BE2C (cell line): ENCODE measurements around the gene MAN2A2.

ENCODE experiments used
- DNase-seq: peaks from one replicate; pipeline ENCODE4 v3.0.0-alpha.2; 2020
- H3K27me3 ChIP-seq: fragments of 250-450 bp; sonication (Bioruptor Pico); 2 replicates; pipeline ENCODE4 v1.5.1; 2020; ENCODE audit warnings: mild to moderate bottlenecking
- H3K36me3 ChIP-seq: fragments of 250-450 bp; sonication (Bioruptor Pico); 2 replicates; pipeline ENCODE4 v1.5.1; 2020; ENCODE audit warnings: mild to moderate bottlenecking
- H3K4me1 ChIP-seq: fragments of 250-450 bp; sonication (Bioruptor Pico); 2 replicates; pipeline ENCODE4 v1.5.1; 2020
- H3K4me3 ChIP-seq: 2 replicates; pipeline ENCODE4 v1.5.1; 2011; ENCODE audit warnings: low read depth, low read length
- H3K9me3 ChIP-seq: fragments of 250-450 bp; sonication (Bioruptor Pico); 2 replicates; pipeline ENCODE4 v1.5.1; 2020
- TF ChIP-seq, protein P1 (sequence below): IDR thresholded peaks from 2 replicates; pipeline ENCODE4 v1.5.1; 2012; ENCODE audit warnings: mild to moderate bottlenecking, low read depth, low read length

The MAN2A2 gene

DNA sequence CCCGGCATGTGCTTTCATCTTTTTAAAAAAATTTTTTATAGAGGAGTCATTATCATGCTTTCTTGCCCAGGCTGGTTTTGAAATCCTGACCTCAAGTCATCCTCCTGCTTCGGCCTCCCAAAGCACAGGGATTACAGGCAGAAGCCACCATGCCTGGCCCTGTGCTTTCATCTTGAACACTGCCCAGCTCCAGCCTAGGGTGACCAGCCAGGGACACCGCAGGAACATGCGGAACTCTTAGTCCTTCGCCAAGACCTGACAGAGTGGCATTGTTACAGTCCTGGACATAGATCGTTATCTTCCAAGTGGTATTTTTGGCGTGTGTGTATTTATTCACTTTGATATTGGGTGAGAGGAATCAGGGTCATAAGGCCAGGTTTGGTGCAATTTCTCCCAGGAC is 42.7 kb upstream of the MAN2A2 start:
- H3K9me3 ChIP-seq, result no peaks in the 10 kb centered on the region
- no peaks in the 10 kb centered on the region for H3K4me1 ChIP-seq
- DNase-seq, result no peak
- H3K27me3 ChIP-seq, result no peaks in the 10 kb centered on the region
- H3K36me3 ChIP-seq, result no peaks in the 10 kb centered on the region
- TF ChIP-seq, protein P1, sequence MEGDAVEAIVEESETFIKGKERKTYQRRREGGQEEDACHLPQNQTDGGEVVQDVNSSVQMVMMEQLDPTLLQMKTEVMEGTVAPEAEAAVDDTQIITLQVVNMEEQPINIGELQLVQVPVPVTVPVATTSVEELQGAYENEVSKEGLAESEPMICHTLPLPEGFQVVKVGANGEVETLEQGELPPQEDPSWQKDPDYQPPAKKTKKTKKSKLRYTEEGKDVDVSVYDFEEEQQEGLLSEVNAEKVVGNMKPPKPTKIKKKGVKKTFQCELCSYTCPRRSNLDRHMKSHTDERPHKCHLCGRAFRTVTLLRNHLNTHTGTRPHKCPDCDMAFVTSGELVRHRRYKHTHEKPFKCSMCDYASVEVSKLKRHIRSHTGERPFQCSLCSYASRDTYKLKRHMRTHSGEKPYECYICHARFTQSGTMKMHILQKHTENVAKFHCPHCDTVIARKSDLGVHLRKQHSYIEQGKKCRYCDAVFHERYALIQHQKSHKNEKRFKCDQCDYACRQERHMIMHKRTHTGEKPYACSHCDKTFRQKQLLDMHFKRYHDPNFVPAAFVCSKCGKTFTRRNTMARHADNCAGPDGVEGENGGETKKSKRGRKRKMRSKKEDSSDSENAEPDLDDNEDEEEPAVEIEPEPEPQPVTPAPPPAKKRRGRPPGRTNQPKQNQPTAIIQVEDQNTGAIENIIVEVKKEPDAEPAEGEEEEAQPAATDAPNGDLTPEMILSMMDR, result no peak
- no peak overlapping the region for H3K4me3 ChIP-seq

DNA sequence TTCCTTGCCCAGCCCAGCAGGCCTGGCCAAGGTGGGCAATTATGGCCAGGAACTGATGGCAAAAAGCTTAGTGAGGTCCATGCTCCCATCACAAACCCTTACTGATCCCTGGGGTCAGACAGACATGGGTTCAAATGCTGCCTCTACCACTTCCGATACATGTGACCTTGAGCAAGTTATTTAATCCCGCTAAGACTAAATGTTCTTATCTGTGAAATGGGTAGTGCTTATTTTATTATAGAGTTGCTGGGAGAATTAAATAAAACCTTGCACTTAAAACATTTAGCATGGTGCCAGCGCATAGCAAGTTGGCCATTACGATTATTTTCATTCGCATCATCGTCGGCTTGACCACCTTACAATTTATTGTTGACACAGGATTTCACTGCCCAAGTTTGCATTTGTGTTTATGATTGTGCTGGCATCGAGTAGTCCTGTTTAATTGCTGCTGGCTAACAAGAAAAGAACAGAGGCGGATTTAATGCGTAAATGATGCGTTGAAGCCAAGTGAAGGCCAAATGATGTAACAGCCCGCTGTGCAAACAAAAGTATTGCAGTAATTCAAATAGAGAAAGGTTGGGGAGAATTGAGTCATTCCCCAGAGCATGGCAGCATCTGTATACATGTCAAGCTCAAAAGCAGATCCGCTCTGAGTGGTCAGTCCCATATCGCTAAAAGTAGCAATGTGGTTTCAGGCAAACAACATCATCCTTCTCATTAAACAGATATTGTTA is 42.0 kb upstream of the MAN2A2 start:
- no peaks in the 10 kb centered on the region for H3K4me1 ChIP-seq
- no peak for DNase-seq
- TF ChIP-seq, protein P1, result no peak
- H3K4me3 ChIP-seq, result no peak overlapping the region
- H3K36me3 ChIP-seq, result no peaks in the 10 kb centered on the region
- no peaks in the 10 kb centered on the region for H3K9me3 ChIP-seq
- H3K27me3 ChIP-seq, result no peaks in the 10 kb centered on the region

DNA sequence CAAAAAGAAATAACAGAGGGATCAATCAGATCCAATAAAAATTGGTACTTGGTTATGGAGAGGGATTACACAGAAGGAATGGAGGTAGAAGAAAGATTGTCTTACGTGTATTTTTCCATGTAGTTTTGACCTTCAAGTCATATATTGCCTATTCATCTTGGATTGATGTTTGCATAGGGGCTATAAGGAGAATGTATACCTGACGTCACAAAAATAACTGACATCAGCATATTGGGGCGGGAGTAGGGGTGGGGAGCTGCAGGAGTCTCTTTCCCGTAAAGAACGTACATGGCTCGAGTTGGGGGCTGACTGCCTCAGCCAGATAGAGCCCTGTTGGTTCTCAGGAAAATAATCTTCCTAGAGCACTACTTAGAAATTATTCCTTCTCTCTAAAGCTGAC is 40.6 kb upstream of the MAN2A2 start:
- no peaks in the 10 kb centered on the region for H3K27me3 ChIP-seq
- DNase-seq, result no peak
- TF ChIP-seq, protein P1, result no peak
- H3K4me3 ChIP-seq, result no peak overlapping the region
- H3K9me3 ChIP-seq, result no peaks in the 10 kb centered on the region
- no peaks in the 10 kb centered on the region for H3K4me1 ChIP-seq
- no peaks in the 10 kb centered on the region for H3K36me3 ChIP-seq

DNA sequence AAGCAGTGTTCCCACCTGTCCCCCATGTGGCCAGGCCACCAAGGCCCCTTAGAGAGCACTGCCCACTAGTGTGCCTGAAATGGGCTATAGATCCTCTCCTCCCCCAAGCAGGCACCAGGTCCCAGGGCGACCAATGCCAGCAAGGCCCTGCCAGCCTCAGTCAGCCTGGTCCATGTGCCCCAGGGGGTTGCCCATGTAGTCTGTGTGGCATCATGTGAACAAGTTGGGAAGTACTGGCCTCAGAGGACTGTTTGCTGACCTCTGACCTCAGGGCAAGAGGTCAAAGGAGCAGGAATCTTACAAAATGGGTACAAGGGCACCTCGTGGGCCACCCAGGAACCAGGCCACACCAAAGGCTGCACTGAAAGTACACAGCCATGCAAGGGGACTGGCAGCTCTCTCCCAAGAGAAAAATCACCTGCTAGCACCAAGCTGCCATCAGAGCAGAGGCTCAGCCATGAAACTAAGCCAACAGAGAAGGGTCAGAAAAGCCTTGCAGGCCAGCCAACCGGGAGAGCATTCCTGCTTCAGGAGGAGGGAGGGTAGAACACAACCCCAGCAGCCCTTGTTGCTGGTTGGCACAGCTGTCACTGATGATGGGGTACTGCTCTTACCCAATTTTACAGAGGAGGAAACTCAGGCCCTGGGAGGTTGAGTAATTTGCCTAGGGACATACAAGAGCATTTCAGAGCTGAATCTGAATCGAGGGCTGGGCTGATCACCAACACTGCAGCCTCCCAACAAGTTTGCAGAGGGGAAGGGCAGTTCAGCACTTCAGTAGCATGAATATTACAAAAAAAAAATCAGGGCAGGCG is 39.9 kb upstream of the MAN2A2 start:
- Histone ChIP-seq H3K4me1 (no peaks in the 10 kb centered on the region), H3K4me3 (no peak overlapping the region), H3K9me3 (no peaks in the 10 kb centered on the region), H3K36me3 (no peaks in the 10 kb centered on the region), H3K27me3 (no peaks in the 10 kb centered on the region)
- TF ChIP-seq, protein P1, result no peak
- DNase-seq, result no peak

DNA sequence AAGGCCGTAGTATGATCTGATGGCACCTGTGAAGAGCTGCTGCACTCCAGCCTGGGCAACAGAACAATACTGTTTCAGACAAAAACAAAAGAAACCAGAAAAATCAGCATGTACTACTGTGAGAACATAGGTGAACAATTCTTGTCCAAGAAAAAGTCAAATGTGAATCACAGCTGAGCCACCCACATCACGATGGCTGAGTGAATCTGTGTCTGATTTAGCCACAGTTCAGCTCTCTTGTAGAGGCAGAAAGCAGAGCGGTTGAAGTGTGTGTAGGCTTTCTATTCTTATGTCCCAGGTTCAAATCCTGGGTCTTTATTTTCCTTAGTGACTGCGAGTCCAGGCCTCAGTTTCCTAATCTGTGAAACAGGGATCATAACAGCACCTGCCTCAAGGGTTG is 39.1 kb upstream of the MAN2A2 start:
- TF ChIP-seq, protein P1, result no peak
- no peaks in the 10 kb centered on the region for H3K27me3 ChIP-seq
- no peak for DNase-seq
- no peaks in the 10 kb centered on the region for H3K36me3 ChIP-seq
- H3K4me3 ChIP-seq, result no peak overlapping the region
- no peaks in the 10 kb centered on the region for H3K4me1 ChIP-seq
- H3K9me3 ChIP-seq, result no peaks in the 10 kb centered on the region

DNA sequence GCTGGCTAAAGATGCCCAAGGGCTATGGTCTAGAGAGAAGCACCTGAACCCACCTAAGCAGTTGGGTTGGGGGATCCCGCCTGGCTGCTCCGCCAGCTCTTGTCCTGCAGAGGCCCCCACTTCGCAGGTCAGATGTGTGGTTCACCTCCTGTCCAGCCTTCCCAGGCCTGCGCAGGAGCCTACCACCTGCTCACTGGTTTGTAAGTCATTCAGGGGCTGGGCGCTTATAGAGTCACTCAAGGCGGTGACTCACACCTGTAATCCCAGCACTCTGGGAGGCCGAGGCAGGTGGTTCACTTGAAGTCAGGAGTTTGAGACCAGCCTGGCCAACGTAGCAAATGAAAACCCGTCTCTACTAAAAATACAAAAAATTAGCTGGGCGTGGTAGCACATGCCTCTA is 38.6 kb upstream of the MAN2A2 start:
- TF ChIP-seq, protein P1, result no peak
- no peak overlapping the region for H3K4me3 ChIP-seq
- H3K27me3 ChIP-seq, result no peaks in the 10 kb centered on the region
- H3K9me3 ChIP-seq, result no peaks in the 10 kb centered on the region
- H3K4me1 ChIP-seq, result no peaks in the 10 kb centered on the region
- H3K36me3 ChIP-seq, result no peaks in the 10 kb centered on the region
- DNase-seq, result no peak
